HepG2 (cell line): ENCODE results near the gene ITPR1. TPM values are rescaled to one million over a fixed set of nuclear protein-coding genes. Genes with fewer than 3 reads are reported as not detected.

Source experiments
- ATAC-seq: fragments of 200-7000 bp; cut with Tn5 transposase; 3 replicates; pipeline ENCODE4 v1.9.1; 2020; ENCODE audit warnings: mild to moderate bottlenecking, moderate library complexity
- BruUV-seq: library from RNA; stranded (reverse); fragments of 400-500 nt; replicated peaks from 2 replicates; lab custom pipeline; 2021; lab: Mats Ljungman, UMichigan
- CTCF ChIA-PET: fragments of 300-600 bp; formaldehyde crosslinking; extraction: SDS; loops from one replicate; lab custom pipeline; 2021; ENCODE audit warnings: low total read pairs, inconsistent platforms, low intra/inter-chr PET ratio; lab: Yijun Ruan, JAX
- POLR2A ChIA-PET: fragments of 350-600 bp; sonication (Branson Sonifier 250); formaldehyde crosslinking; loops from one replicate; lab custom pipeline; 2020; ENCODE audit warnings: antibody characterized with exemption, inconsistent platforms; lab: Yijun Ruan, JAX
- DNase-seq: peaks from one replicate; pipeline ENCODE4 v3.0.0-alpha.2; 2015; ENCODE audit warnings: low spot score
- FAIRE-seq: peaks from 3 replicates; lab custom pipeline; 2011; peaks lifted over from hg19 to GRCh38; lab: Jason Lieb, UNC
- H2AFZ ChIP-seq: one replicate; pipeline ENCODE4 v1.6.1; 2011; ENCODE audit warnings: low read length, inconsistent platforms
- H3K27ac ChIP-seq: fragments of 300-600 bp; 3 replicates; pipeline ENCODE4 v1.8.0; 2011; ENCODE audit warnings: mixed run types, mild to moderate bottlenecking, mixed read lengths, low read length, inconsistent platforms; ENCODE audit not compliant: insufficient read depth; ENCODE audit errors: extremely low read length
- H3K27me3 ChIP-seq, 2 experiments: fragments of 200-600 bp in 1 of 2; 2 replicates in 1 of 2; 3 replicates in 1 of 2; pipeline versions ENCODE4 v1.6.0 to v1.8.0; 2011; ENCODE audit warnings: low read length in 2 of 2, mild to moderate bottlenecking in 2 of 2, moderate library complexity in 2 of 2, inconsistent platforms in 1 of 2; ENCODE audit not compliant: insufficient read depth in 2 of 2, control insufficient read depth in 1 of 2
- H3K36me3 ChIP-seq, 2 experiments: fragments of 200-600 bp in 1 of 2; replicated peaks in 1 of 2; 2 replicates in 1 of 2; 3 replicates in 1 of 2; pipeline versions ENCODE4 v1.5.1 to v1.8.0; 2011; ENCODE audit warnings: low read length in 2 of 2, inconsistent platforms in 1 of 2; ENCODE audit not compliant: insufficient read depth in 2 of 2, control insufficient read depth in 1 of 2
- H3K4me1 ChIP-seq: 2 replicates; pipeline ENCODE4 v1.5.1; 2012; ENCODE audit warnings: low read length, inconsistent platforms; ENCODE audit not compliant: insufficient read depth
- H3K4me2 ChIP-seq: 2 replicates; pipeline ENCODE4 v1.6.0; 2011; ENCODE audit warnings: low read depth, low read length, inconsistent platforms
- H3K4me3 ChIP-seq, 3 experiments: fragments of 200-600 bp in 1 of 3; sonication (generic), shearing (Covaris generic) in 1 of 3; replicated peaks in 1 of 3; 2 replicates each; pipeline ENCODE4 v1.5.1; 2011 to 2016; ENCODE audit warnings: low read length in 3 of 3, inconsistent platforms in 2 of 3, low read depth in 2 of 3, mild to moderate bottlenecking in 2 of 3, control low read depth in 1 of 3, mixed read lengths in 1 of 3; ENCODE audit not compliant: insufficient read depth in 1 of 3
- H3K79me2 ChIP-seq: one replicate; pipeline ENCODE4 v1.6.1; 2011; ENCODE audit warnings: low read length, inconsistent platforms; ENCODE audit not compliant: insufficient read depth
- H3K9ac ChIP-seq: 2 replicates; pipeline ENCODE4 v1.6.0; 2011; ENCODE audit warnings: mild to moderate bottlenecking, low read depth, low read length, inconsistent platforms; ENCODE audit not compliant: insufficient read depth
- H3K9me3 ChIP-seq: 2 replicates; pipeline ENCODE4 v1.5.1; 2012; ENCODE audit warnings: mild to moderate bottlenecking, low read length
- H4K20me1 ChIP-seq: 2 replicates; pipeline ENCODE4 v1.6.0; 2011; ENCODE audit warnings: inconsistent platforms, mild to moderate bottlenecking, low read length, moderate library complexity; ENCODE audit not compliant: insufficient read depth
- CTCF ChIP-seq: sonication (generic); formaldehyde crosslinking; IDR thresholded peaks from 2 replicates; pipeline ENCODE4 v1.5.0; 2020; ENCODE audit warnings: mild to moderate bottlenecking, missing genetic modification reagents, moderate library complexity
- FOSL1 ChIP-seq: sonication (generic); formaldehyde crosslinking; IDR thresholded peaks from 2 replicates; pipeline ENCODE4 v1.9.0; 2021; ENCODE audit warnings: missing genetic modification reagents, borderline replicate concordance
- GTF3A ChIP-seq: sonication (generic); formaldehyde crosslinking; conservative IDR thresholded peaks from 2 replicates; pipeline ENCODE4 v1.4.0; 2020; ENCODE audit warnings: mild to moderate bottlenecking, missing genetic modification reagents
- MBNL3 ChIP-seq: fragments of 250-450 bp; sonication (Bioruptor Pico); conservative IDR thresholded peaks from 2 replicates; pipeline ENCODE4 v1.8.0; 2022; ENCODE audit warnings: mild to moderate bottlenecking, inconsistent platforms
- STAG1 ChIP-seq: sonication (generic); formaldehyde crosslinking; IDR thresholded peaks from 2 replicates; pipeline ENCODE4 v1.4.0; 2020; ENCODE audit warnings: missing genetic modification reagents
- ZBTB21 ChIP-seq: sonication (generic); formaldehyde crosslinking; IDR thresholded peaks from 2 replicates; pipeline ENCODE4 v1.4.0; 2020; ENCODE audit warnings: missing genetic modification reagents
- WGBS: methylation state at CpG from one replicate; pipeline ENCODE4 v1.1.6; 2017; ENCODE audit warnings: low lambda C conversion rate; 5-methylcytosine and 5-hydroxymethylcytosine counted together
- in situ Hi-C: cut with HindIII; loops from 2 replicates; pipeline ENCODE4 v1.10.0; 2017; ENCODE audit warnings: low pct_unique_long_range_greater_than_20kb; ENCODE audit not compliant: extremely low pct_ligation_motif_present
- intact Hi-C: fragments of 100-400 bp; cut with micrococcal nuclease; formaldehyde crosslinking; loops from one replicate; pipeline ENCODE4 v1.10.0; 2022; ENCODE audit not compliant: unreplicated experiment
- polyA plus RNA-seq, 8 experiments: library from polyadenylated mRNA; depleted of rRNA in 3 of 8; stranded (reverse) in 7 of 8; unstranded in 1 of 8; fragments of >200 nt; fragmentation: Illumina TruSeq in 4 of 8; extraction: Trizol in 4 of 8; gene quantifications; 2 replicates each; pipeline versions ENCODE4 v1.2.1 to v1.2.3, GENCODE V29; 2011 to 2016; ENCODE audit warnings: low read depth in 4 of 8, missing spikeins in 1 of 8, mixed read lengths in 1 of 8; ENCODE audit not compliant: insufficient read depth in 1 of 8
- total RNA-seq, 5 experiments: library from RNA; depleted of rRNA; stranded (reverse); fragments of >200 nt; fragmentation: Illumina TruSeq; extraction: Trizol; gene quantifications; 2 replicates each; pipeline ENCODE4 v1.2.3, GENCODE V29; 2016; ENCODE audit warnings: low read depth in 1 of 5
- TF ChIP-seq, protein P1 (sequence below), 2 experiments: fragments of 450-650 bp in 1 of 2; sonication (generic) in 1 of 2; formaldehyde crosslinking in 1 of 2; IDR thresholded peaks; 2 replicates each; pipeline versions ENCODE4 v1.6.1 to v1.8.0; 2016 to 2022; ENCODE audit warnings: antibody characterized with exemption in 1 of 2, mild to moderate bottlenecking in 1 of 2, missing genetic modification reagents in 1 of 2

Gene ITPR1
- total and polyA plus RNA-seq, 2 of the 13 experiments (the other 11 are each of a cell fraction or from before 2014, with no cell fraction given), result 10.0 to 11.4 TPM

- Histone ChIP-seq H3K27ac (no peak overlapping the region), H3K4me1 (no peaks in the 10 kb centered on the region), H3K4me2 (no peak overlapping the region), H3K36me3 (peaks cover 0 to 19% of the 10 kb centered on the region in 2 experiments; a peak in 2 of 5 replicates), H2AFZ (no peak overlapping the region), H4K20me1 (no peaks in the 10 kb centered on the region), H3K9ac (no peak overlapping the region), H3K4me3 (no peak overlapping the region), H3K27me3 (no peaks in the 10 kb centered on the region), H3K9me3 (no peaks in the 10 kb centered on the region), H3K79me2 (no peaks in the 10 kb centered on the region)
- POLR2A ChIA-PET, result no interaction called here
- BruUV-seq, result no TSS peak
- in situ Hi-C loops (no loop called here), intact Hi-C loops (no loop called here)
- TF ChIP-seq FOSL1 (CRISPR knock-in tag) (no peak), STAG1 (CRISPR knock-in tag) (peak; percentile 53), ZBTB21 (CRISPR knock-in tag) (no peak), CTCF (peak; percentile 32; the same call in 1 of the 2 replicates)
- CTCF ChIA-PET, result no interaction called here
- DNase-seq, result peak; percentile 5
- WGBS, result 81% methylated on average over 5 of the region's 5 CpGs
- FAIRE-seq, result no peak
- ATAC-seq, result peak; percentile 89
Observed at GRCh38 chr3:4670352-4670751, 177.2 kb downstream of the ITPR1 start.

DNA sequence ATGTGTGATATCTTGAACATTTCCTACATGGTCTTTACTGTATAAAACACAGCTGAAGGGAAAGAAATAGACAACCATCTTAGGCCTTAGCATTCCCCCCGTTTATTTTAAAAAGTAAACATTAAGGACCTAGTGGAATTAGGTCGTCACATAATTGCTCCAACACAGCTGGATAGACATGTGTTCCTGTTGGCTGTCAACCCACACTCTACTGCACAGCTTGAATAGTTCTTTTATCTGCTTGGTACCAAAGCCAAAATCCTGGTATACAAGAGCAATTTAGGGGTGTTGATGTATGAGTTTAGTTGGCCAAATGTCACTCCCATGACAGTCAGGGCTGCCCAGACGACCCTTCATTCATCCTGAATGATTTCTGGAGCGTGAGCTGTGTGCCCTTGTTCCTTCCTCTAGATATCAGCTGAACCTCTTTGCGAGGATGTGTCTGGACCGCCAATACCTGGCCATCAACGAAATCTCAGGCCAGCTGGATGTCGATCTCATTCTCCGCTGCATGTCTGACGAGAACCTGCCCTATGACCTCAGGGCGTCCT is 179.7 kb downstream of the ITPR1 start:
- intact Hi-C loops, result no loop called here
- Histone ChIP-seq H3K9me3 (no peaks in the 10 kb centered on the region), H3K4me2 (no peak overlapping the region), H3K27ac (no peak overlapping the region), H3K4me1 (0 out of 2 replicates have a peak, but pooled peaks cover 7% of the 10 kb centered on the region), H3K27me3 (no peaks in the 10 kb centered on the region), H3K9ac (no peak overlapping the region), H3K79me2 (no peaks in the 10 kb centered on the region), H4K20me1 (no peaks in the 10 kb centered on the region), H2AFZ (no peak overlapping the region), H3K4me3 (no peak overlapping the region), H3K36me3 (peaks cover 2 to 13% of the 10 kb centered on the region in 2 experiments; a peak in 2 of 5 replicates)
- FAIRE-seq, result no peak
- POLR2A ChIA-PET, result no interaction called here
- no TSS peak for BruUV-seq
- 93% methylated on average over 11 of the region's 11 CpGs for WGBS
- DNase-seq, result no peak
- in situ Hi-C loops, result no loop called here
- ATAC-seq, result no peak
- CTCF ChIA-PET, result no interaction called here
- no peak for TF ChIP-seq MBNL3
- TF ChIP-seq, protein P1, sequence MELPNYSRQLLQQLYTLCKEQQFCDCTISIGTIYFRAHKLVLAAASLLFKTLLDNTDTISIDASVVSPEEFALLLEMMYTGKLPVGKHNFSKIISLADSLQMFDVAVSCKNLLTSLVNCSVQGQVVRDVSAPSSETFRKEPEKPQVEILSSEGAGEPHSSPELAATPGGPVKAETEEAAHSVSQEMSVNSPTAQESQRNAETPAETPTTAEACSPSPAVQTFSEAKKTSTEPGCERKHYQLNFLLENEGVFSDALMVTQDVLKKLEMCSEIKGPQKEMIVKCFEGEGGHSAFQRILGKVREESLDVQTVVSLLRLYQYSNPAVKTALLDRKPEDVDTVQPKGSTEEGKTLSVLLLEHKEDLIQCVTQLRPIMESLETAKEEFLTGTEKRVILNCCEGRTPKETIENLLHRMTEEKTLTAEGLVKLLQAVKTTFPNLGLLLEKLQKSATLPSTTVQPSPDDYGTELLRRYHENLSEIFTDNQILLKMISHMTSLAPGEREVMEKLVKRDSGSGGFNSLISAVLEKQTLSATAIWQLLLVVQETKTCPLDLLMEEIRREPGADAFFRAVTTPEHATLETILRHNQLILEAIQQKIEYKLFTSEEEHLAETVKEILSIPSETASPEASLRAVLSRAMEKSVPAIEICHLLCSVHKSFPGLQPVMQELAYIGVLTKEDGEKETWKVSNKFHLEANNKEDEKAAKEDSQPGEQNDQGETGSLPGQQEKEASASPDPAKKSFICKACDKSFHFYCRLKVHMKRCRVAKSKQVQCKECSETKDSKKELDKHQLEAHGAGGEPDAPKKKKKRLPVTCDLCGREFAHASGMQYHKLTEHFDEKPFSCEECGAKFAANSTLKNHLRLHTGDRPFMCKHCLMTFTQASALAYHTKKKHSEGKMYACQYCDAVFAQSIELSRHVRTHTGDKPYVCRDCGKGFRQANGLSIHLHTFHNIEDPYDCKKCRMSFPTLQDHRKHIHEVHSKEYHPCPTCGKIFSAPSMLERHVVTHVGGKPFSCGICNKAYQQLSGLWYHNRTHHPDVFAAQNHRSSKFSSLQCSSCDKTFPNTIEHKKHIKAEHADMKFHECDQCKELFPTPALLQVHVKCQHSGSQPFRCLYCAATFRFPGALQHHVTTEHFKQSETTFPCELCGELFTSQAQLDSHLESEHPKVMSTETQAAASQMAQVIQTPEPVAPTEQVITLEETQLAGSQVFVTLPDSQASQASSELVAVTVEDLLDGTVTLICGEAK (IDR thresholded peaks at IDR 0.05), result no peak
- TF ChIP-seq, protein P1 (CRISPR knock-in tag; IDR thresholded peaks at IDR 0.05), result no peak
- TF ChIP-seq GTF3A (CRISPR knock-in tag), result no peak
